Measurements from ENCODE around the gene PSMG3. TPM values are rescaled to one million over a fixed set of nuclear protein-coding genes. Genes with fewer than 3 reads are reported as not detected.

The PSMG3 gene
- total RNA-seq, 4 donors from 2014 or later = 38.2 to 73.2 (median 60.7) TPM

GRCh38 chr7:1591396-1591795 is 21.6 kb upstream of the PSMG3 start:
- 51 to 56% methylated on average over 6 of the region's 6 CpGs for WGBS, 2 donors

GRCh38 chr7:1590887-1591286 is 21.1 kb upstream of the PSMG3 start:
- DNase-seq (ENCODE audit: low spot score in 2 of 2) = no peak
- TF ChIP-seq POLR2A (IDR thresholded peaks at IDR 0.05) = no peak
- TF ChIP-seq CTCF (IDR thresholded peaks at IDR 0.05) = no peak
- H3K4me3 ChIP-seq (ENCODE audit: low read depth, poor library complexity, severe bottlenecking) = no peak overlapping the region
- intact Hi-C loops (cut with DNase I; ENCODE audit: low total_unique reads) = no loop called here
- 62 to 66% methylated on average over 9 of the region's 9 CpGs for WGBS, 2 donors

More at GRCh38 chr7:1591396-1591795, 21.6 kb upstream of the PSMG3 start:
- DNase-seq (ENCODE audit: low spot score in 2 of 2) = no peak
- intact Hi-C loops (cut with DNase I; ENCODE audit: low total_unique reads) = no loop called here
- no peak overlapping the region for H3K4me3 ChIP-seq (ENCODE audit: low read depth, poor library complexity, severe bottlenecking)
- TF ChIP-seq POLR2A (IDR thresholded peaks at IDR 0.05) (no peak), CTCF (IDR thresholded peaks at IDR 0.05) (no peak)

- no peak for DNase-seq (ENCODE audit: low spot score in 2 of 2)
- H3K4me3 ChIP-seq (ENCODE audit: low read depth, poor library complexity, severe bottlenecking) = no peak overlapping the region
- 64 to 78% methylated on average over 6 of the region's 6 CpGs for WGBS, 2 donors
- TF ChIP-seq POLR2A (IDR thresholded peaks at IDR 0.05) (no peak), CTCF (IDR thresholded peaks at IDR 0.05) (no peak)
- intact Hi-C loops (cut with DNase I; ENCODE audit: low total_unique reads) = no loop called here
These were observed 20.6 kb upstream of the PSMG3 start for GRCh38 chr7:1590476-1590875.

- WGBS, 2 donors = 89 to 100% methylated on average over 1 of the region's 1 CpG
- TF ChIP-seq CTCF (IDR thresholded peaks at IDR 0.05) (no peak), POLR2A (IDR thresholded peaks at IDR 0.05) (no peak)
- intact Hi-C loops (cut with DNase I; ENCODE audit: low total_unique reads) = loop anchor here (10.0 kb wide), 2 partner anchors 626 to 756 kb away; no protein-coding TSS in a partner anchor
- H3K4me3 ChIP-seq (ENCODE audit: low read depth, poor library complexity, severe bottlenecking) = no peak overlapping the region
- DNase-seq (ENCODE audit: low spot score in 2 of 2) = no peak
These were observed 19.1 kb upstream of the PSMG3 start for GRCh38 chr7:1588978-1589377.

GRCh38 chr7:1587738-1588137 is 17.9 kb upstream of the PSMG3 start:
- intact Hi-C loops (cut with DNase I; ENCODE audit: low total_unique reads) = loop anchor here (2.0 to 10.0 kb wide), 3 partner anchors 67 to 757 kb away; no protein-coding TSS in a partner anchor
- DNase-seq (ENCODE audit: low spot score in 2 of 2) = no peak
- H3K4me3 ChIP-seq (ENCODE audit: low read depth, poor library complexity, severe bottlenecking) = no peak overlapping the region
- TF ChIP-seq CTCF (IDR thresholded peaks at IDR 0.05) = no peak
- TF ChIP-seq POLR2A (IDR thresholded peaks at IDR 0.05) = no peak
- 87 to 88% methylated on average over 12 of the region's 12 CpGs for WGBS, 2 donors
